GM18517 (cell line): ENCODE data around the gene XRCC4.

Experiments used
- ATAC-seq: cut with Tn5 transposase; IDR thresholded peaks from one replicate; pipeline ENCODE4 v1.9.1; 2021; ENCODE audit warnings: mild to moderate bottlenecking, moderate library complexity; ENCODE audit not compliant: unreplicated experiment

The XRCC4 gene

GRCh38 chr5:83069096-83069799 is 8.1 kb upstream of the XRCC4 start:
- no peak for ATAC-seq

GRCh38 chr5:83071286-83072051 is 5.9 kb upstream of the XRCC4 start:
- ATAC-seq = no peak

DNA sequence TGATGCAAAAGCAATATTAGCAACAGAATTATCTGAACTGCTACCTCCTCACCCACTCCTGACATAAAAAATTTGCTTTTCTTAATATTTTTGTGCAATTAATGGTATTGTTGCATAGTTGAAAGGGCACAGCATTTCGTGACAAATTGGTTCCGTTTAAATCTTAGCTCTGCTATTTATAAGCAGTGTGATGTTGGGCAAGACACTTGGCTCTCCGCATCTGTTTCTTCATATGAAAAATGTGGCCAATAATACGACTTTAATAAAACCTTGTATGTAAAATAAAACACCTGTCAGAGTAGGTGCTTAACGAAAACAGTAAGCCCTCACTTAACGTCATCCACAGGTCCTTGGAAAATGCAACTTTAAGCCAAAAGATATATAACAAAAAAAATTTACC is 4.4 kb upstream of the XRCC4 start:
- no peak for ATAC-seq

DNA sequence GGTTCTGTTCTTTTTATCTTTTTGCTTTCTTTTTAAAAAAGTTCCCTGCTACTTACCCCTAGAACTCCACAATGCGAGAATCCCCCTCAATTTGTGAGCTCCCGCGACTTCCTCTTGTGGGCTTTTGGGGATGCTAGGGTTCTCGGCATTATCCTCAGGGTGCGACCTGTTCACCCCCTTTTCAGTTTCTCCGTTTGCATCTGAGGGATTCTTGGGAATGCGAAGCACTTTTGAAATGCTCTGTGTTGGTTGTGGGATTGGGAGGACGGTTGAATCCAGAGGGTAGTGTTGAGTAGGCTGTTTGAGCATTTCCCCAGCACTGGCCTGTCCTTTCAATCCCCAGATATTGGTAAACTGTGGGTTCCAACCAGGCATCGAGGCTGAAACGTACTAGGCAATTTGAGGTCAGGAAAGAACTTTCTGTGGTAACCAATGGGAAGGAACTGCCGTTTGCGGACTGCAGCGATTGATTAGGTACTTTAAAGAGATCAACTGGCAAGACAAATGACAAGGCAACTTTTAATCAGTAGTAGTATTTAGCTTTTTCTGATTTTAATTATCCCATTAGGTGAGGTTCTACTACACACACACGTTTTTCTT is 415 bp downstream of the XRCC4 start:
- peak; percentile 3 for ATAC-seq

GRCh38 chr5:83082750-83083149 is 5.4 kb downstream of the XRCC4 start:
- no peak for ATAC-seq

GRCh38 chr5:83084336-83084735 is 7.0 kb downstream of the XRCC4 start:
- ATAC-seq = no peak

- no peak for ATAC-seq
These were observed 7.8 kb downstream of the XRCC4 start for GRCh38 chr5:83085106-83085505.

DNA sequence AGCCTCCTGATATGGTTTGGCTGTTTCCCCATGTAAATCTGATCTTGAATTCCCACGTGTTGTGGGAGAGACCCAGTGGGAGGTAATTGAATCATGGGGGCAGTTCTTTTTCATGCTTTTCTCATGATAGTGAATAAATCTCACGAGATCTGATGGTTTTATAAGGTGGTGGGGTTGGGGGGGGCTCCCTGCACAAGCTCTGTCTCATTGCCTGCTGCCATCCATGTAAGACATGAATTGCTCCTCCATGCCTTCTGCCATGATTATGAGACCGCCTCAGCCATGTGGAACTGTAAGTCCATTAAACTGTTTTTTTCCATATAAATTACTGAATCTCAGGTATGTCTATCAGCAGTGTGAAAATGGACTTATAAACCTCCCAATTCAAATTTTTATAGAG is 12.8 kb downstream of the XRCC4 start:
- ATAC-seq = no peak

GRCh38 chr5:83092619-83093018 is 15.3 kb downstream of the XRCC4 start:
- no peak for ATAC-seq

DNA sequence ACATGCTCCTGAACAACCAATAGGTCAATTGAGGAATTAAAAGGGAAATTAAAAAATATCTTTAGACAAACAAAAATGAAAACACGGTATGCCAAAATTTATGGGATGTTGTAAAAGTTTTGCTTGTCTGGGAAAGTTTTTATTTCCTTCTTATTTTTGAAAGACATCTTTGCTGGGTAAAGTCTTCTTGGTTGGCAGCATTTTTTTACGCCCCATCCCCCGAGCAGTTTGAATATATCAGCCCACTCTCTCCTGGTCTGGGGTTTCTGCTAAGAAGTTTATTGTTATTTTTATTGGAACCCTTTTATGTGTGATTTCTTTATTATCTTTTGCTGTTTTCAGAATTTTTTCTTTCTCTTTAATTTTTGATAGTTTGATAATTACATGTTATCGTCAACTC is 16.3 kb downstream of the XRCC4 start:
- no peak for ATAC-seq

GRCh38 chr5:83095163-83095956 is 18.0 kb downstream of the XRCC4 start:
- ATAC-seq = no peak

- ATAC-seq = no peak
These were observed 18.7 kb downstream of the XRCC4 start for GRCh38 chr5:83095957-83096539.

- ATAC-seq = no peak
These were observed 19.5 kb downstream of the XRCC4 start for GRCh38 chr5:83096660-83097339.

DNA sequence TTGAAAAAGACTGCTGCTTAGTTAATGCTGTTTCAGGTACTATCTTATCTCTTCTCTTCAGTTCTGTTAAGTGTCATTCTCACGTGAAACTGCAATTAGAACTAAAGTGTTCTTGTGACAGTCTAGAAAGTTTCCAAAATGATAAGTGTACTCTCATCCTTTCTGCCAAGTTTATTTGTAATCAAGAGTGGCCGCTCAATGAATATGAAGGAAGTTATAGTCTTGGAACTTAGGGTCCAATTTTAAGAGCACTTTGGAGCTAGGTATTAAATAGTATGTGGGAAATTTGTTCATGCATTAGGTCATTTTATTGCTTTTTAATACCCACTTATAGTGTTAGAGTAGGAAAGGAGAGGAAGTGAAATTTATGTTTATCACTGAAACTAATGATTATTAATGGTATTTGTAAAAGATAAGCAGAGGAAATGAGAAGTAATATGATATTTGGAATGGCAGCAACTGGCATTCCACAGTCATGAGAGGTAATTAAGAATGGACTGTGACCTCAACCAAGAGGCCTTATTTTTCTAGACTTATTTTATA is 20.4 kb downstream of the XRCC4 start:
- peak; percentile 49 for ATAC-seq

DNA sequence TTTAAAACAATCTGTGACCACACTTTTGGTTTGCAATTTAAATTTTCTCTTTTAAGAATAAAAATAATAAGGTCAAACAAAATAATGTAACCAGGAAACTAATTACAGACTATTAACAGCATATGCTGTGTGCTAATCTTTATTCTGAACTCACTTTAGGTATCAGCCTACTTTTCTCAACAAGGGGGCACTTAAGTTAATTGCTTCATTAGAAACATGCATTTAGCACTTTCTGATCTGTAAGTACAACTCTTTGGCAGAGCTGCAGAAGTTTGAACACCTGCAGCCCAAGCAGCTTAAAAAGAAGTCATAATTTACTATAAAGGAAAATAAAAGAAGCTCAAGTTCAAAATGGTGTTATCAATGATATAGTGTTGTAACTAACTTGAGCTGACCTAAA is 21.7 kb downstream of the XRCC4 start:
- no peak for ATAC-seq

DNA sequence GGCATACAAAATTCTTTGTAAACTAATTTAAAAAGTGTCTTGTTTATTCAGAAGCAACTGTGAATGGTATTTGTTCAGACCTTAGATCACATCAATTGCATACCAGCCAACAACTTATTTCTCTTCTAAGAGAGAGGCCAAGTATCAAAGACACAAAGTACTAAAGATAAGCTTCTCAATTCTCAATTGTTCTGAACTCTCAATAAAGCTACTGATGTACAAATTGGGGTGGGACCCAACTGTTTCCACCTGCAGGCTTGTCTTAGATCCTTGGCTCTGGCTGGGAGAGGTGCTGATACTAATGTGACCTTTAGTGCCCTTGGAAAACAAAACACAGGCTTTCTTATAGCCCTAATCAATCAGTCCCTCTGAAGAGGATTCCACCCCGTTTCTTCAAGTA is 22.1 kb downstream of the XRCC4 start:
- ATAC-seq = no peak

- ATAC-seq = no peak
These were observed 24.2 kb downstream of the XRCC4 start for GRCh38 chr5:83101514-83101913.

GRCh38 chr5:83102364-83102980 is 25.1 kb downstream of the XRCC4 start:
- ATAC-seq = no peak

DNA sequence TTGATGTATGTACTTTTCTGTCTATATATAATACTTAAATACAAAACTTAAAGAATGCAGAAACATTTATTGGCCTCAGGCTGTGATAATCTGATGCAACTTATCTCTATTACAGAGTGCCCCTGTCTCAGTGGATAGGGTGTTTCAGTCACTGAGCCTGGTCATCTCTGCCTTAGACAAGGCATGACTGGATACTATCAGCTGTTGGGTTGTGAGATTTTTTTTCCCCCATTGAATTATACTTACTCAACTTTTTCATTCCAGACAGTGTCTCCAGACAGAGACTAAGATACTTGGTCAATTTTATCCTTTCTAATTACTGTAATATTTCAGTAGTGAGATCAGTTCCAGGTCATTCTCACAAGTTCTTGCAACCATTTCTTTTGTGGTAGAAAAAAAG is 26.7 kb downstream of the XRCC4 start:
- no peak for ATAC-seq
